ENCODE data around the gene ARHGAP22. TPM values are rescaled to one million over a fixed set of nuclear protein-coding genes. Genes with fewer than 3 reads are reported as not detected.

ARHGAP22 gene
- polyA plus RNA-seq, 1 of the 3 experiments (the other 2 are of a cell fraction): 12.4 TPM

DNA sequence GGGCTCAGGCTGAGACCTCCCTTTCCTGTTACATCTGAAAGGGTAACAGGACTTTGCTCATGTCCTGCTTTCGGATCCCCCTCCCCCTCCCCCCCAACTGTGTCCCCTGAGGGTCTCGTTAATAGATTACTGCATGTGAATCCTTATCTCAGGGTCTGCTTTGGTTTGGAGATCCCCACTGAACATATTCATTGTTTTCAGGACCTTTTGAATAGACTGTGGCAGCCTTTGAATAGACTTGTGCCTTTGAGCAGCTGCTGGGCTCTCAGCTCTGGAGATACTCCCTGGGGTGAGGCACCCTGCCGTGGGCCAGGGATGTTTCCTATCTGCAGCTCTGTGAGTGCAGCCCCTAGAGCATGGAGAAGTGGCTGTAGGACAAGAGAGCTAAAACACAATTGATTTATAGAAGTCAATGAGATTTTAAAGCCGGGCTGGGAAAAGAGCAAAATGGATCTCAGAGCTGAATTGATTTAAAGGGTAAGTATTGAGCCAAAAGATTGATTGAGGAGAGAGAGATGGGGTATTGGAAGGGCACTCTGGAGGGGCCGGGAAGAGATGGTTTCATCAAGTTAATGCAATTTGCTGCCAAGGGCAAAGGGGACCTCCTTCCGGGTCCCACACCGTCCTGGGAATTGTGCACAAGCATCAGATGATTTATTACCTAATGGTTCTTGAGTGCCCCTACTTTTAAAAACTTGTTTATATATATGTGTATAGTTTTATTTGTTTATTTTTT, 9.9 kb downstream of the ARHGAP22 start:
- peaks cover 98% of the 10 kb centered on the region for H3K79me2 ChIP-seq (ENCODE audit: insufficient read depth)
- H3K36me3 ChIP-seq (replicated peaks in 1 of 2; ENCODE audit: control insufficient read depth in 1 of 2, insufficient read depth in 2 of 2, low read length in 1 of 2): no peaks in the 10 kb centered on the region
- peaks cover 5 to 23% of the 10 kb centered on the region in 2 experiments; a peak in 2 of 4 replicates for H3K4me1 ChIP-seq (ENCODE audit: control insufficient read depth in 1 of 2, insufficient read depth in 2 of 2, low read depth in 1 of 2, low read length in 1 of 2)
- no peaks in the 10 kb centered on the region for H3K9me2 ChIP-seq
- H3F3A ChIP-seq (replicated peaks; ENCODE audit: insufficient read depth): peaks cover 9% of the 10 kb centered on the region
- H2AFZ ChIP-seq (ENCODE audit: low read depth): no peak overlapping the region
- H3K9me3 ChIP-seq: no peaks in the 10 kb centered on the region
- H4K20me1 ChIP-seq (ENCODE audit: insufficient read depth): no peaks in the 10 kb centered on the region
- no peak overlapping the region for H3K27ac ChIP-seq (ENCODE audit: low read depth in 2 of 2, low read length in 1 of 2)
- TF ChIP-seq, protein P1, sequence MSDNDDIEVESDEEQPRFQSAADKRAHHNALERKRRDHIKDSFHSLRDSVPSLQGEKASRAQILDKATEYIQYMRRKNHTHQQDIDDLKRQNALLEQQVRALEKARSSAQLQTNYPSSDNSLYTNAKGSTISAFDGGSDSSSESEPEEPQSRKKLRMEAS (IDR thresholded peaks at IDR 0.05; ENCODE audit: low read depth): no peak
- TF ChIP-seq RXRA (IDR thresholded peaks at IDR 0.05; ENCODE audit: borderline replicate concordance, low read depth) (no peak), GATA2 (CRISPR knock-in tag; IDR thresholded peaks at IDR 0.05) (no peak), SMC3 (IDR thresholded peaks at IDR 0.05; ENCODE audit: low read depth, low read length) (no peak), JUND (IDR thresholded peaks at IDR 0.05) (no peak), NFIC (IDR thresholded peaks at IDR 0.05; ENCODE audit: borderline replicate concordance) (no peak)
- TF ChIP-seq, protein P2, sequence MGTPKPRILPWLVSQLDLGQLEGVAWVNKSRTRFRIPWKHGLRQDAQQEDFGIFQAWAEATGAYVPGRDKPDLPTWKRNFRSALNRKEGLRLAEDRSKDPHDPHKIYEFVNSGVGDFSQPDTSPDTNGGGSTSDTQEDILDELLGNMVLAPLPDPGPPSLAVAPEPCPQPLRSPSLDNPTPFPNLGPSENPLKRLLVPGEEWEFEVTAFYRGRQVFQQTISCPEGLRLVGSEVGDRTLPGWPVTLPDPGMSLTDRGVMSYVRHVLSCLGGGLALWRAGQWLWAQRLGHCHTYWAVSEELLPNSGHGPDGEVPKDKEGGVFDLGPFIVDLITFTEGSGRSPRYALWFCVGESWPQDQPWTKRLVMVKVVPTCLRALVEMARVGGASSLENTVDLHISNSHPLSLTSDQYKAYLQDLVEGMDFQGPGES (IDR thresholded peaks at IDR 0.05; ENCODE audit: low read depth, low read length): no peak
- TF ChIP-seq, protein P3, sequence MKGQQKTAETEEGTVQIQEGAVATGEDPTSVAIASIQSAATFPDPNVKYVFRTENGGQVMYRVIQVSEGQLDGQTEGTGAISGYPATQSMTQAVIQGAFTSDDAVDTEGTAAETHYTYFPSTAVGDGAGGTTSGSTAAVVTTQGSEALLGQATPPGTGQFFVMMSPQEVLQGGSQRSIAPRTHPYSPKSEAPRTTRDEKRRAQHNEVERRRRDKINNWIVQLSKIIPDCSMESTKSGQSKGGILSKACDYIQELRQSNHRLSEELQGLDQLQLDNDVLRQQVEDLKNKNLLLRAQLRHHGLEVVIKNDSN (IDR thresholded peaks at IDR 0.05; ENCODE audit: borderline replicate concordance, low read depth): no peak
- no peak for DNase-seq
- CTCF ChIA-PET: interaction anchor here (1.1 to 5.2 kb wide), 5 partner anchors 8 to 232 kb away, joined by 3 to 34 read pairs (median 4); no protein-coding TSS in a partner anchor
- H3K4me2 ChIP-seq: no peak overlapping the region
- H3K9ac ChIP-seq: no peak overlapping the region
- no peaks in the 10 kb centered on the region for H3K27me3 ChIP-seq (ENCODE audit: insufficient read depth)
- POLR2A ChIA-PET: no interaction called here
- 81% methylated on average over 6 of the region's 7 CpGs for WGBS (ENCODE audit: low lambda C conversion rate)
- H3K4me3 ChIP-seq (ENCODE audit: low read depth in 2 of 2, low read length in 1 of 2): no peak overlapping the region

DNA sequence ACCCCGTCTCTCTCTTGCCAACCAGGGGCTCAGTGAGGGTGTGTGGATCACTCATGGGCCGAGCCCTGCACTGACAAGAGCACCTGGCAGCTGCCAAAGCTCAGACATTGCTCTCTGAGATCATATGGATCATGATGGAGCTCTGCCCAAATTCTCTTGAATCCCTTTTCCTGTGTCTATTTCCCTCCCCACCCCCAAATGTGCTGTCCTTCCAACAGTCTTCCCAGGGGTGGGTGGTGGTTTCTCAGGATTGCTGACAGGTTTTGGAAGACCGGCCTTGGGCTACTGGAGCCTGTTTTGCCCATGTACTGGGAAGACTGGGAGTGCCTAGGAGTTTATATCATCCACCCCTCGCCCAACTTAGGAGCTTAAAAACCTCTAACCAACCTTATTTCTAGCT, 10.5 kb downstream of the ARHGAP22 start:
- H3K9me3 ChIP-seq: no peaks in the 10 kb centered on the region
- H2AFZ ChIP-seq (ENCODE audit: low read depth): no peak overlapping the region
- TF ChIP-seq, protein P4, sequence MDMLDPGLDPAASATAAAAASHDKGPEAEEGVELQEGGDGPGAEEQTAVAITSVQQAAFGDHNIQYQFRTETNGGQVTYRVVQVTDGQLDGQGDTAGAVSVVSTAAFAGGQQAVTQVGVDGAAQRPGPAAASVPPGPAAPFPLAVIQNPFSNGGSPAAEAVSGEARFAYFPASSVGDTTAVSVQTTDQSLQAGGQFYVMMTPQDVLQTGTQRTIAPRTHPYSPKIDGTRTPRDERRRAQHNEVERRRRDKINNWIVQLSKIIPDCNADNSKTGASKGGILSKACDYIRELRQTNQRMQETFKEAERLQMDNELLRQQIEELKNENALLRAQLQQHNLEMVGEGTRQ (IDR thresholded peaks at IDR 0.05; ENCODE audit: borderline replicate concordance, low read depth, low read length): no peak
- TF ChIP-seq, protein P3 (IDR thresholded peaks at IDR 0.05; ENCODE audit: borderline replicate concordance, low read depth): no peak
- TF ChIP-seq MXI1 (IDR thresholded peaks at IDR 0.05; ENCODE audit: low read depth, low read length) (no peak), FOXJ3 (CRISPR knock-in tag; IDR thresholded peaks at IDR 0.05) (no peak), ELF1 (IDR thresholded peaks at IDR 0.05) (no peak), MEF2A (IDR thresholded peaks at IDR 0.05; ENCODE audit: borderline replicate concordance, low read depth) (no peak), CHD2 (IDR thresholded peaks at IDR 0.05; ENCODE audit: low read length, partially characterized antibody) (no peak), SIN3A (IDR thresholded peaks at IDR 0.05; ENCODE audit: borderline replicate concordance, low read depth, low read length) (no peak), RXRA (IDR thresholded peaks at IDR 0.05; ENCODE audit: borderline replicate concordance, low read depth) (no peak), TAF1 (IDR thresholded peaks at IDR 0.05; ENCODE audit: borderline replicate concordance, low read depth, low read length) (no peak), GATA2 (CRISPR knock-in tag; IDR thresholded peaks at IDR 0.05) (no peak)
- TF ChIP-seq, protein P5, sequence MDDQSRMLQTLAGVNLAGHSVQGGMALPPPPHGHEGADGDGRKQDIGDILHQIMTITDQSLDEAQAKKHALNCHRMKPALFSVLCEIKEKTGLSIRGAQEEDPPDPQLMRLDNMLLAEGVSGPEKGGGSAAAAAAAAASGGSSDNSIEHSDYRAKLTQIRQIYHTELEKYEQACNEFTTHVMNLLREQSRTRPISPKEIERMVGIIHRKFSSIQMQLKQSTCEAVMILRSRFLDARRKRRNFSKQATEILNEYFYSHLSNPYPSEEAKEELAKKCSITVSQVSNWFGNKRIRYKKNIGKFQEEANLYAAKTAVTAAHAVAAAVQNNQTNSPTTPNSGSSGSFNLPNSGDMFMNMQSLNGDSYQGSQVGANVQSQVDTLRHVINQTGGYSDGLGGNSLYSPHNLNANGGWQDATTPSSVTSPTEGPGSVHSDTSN (IDR thresholded peaks at IDR 0.05): no peak
- H3K27ac ChIP-seq (ENCODE audit: low read depth in 2 of 2, low read length in 1 of 2): no peak overlapping the region
- no peak overlapping the region for H3K4me3 ChIP-seq (ENCODE audit: low read depth in 2 of 2, low read length in 1 of 2)
- H3K9ac ChIP-seq: no peak overlapping the region
- no peaks in the 10 kb centered on the region for H3K27me3 ChIP-seq (ENCODE audit: insufficient read depth)
- peaks cover 96% of the 10 kb centered on the region for H3K79me2 ChIP-seq (ENCODE audit: insufficient read depth)
- no peak for DNase-seq
- POLR2A ChIA-PET: no interaction called here
- no peak overlapping the region for H3K4me2 ChIP-seq
- H3K4me1 ChIP-seq (ENCODE audit: control insufficient read depth in 1 of 2, insufficient read depth in 2 of 2, low read depth in 1 of 2, low read length in 1 of 2): peaks cover 11 to 18% of the 10 kb centered on the region in 2 experiments; a peak in 2 of 4 replicates
- peaks cover 14% of the 10 kb centered on the region for H3F3A ChIP-seq (replicated peaks; ENCODE audit: insufficient read depth)
- H3K36me3 ChIP-seq (replicated peaks in 1 of 2; ENCODE audit: control insufficient read depth in 1 of 2, insufficient read depth in 2 of 2, low read length in 1 of 2): no peaks in the 10 kb centered on the region
- CTCF ChIA-PET: interaction anchor here (0.8 to 5.2 kb wide), 5 partner anchors 9 to 62 kb away, joined by 3 to 34 read pairs (median 3); no protein-coding TSS in a partner anchor
- no peaks in the 10 kb centered on the region for H4K20me1 ChIP-seq (ENCODE audit: insufficient read depth)
- H3K9me2 ChIP-seq: no peaks in the 10 kb centered on the region
- 89% methylated on average over 3 of the region's 4 CpGs for WGBS (ENCODE audit: low lambda C conversion rate)
